Natural killer cell (primary cell): ENCODE measurements around the gene RAB44. TPM values are rescaled to one million over a fixed set of nuclear protein-coding genes. Genes with fewer than 3 reads are reported as not detected.

Source experiments
- ATAC-seq, 3 donors: fragments of 150-1000 bp in 2 of 3; fragments of 200-7000 bp in 1 of 3; cut with Tn5 transposase; 1 replicate in 1 of 3; 2 replicates in 2 of 3; pipeline ENCODE4 v1.10.0; 2021; ENCODE audit warnings: mild to moderate bottlenecking in 2 of 3, moderate library complexity in 2 of 3
- DNase-seq, 2 donors: peaks; one replicate each; pipeline versions ENCODE4 v3.0.0 to v3.0.0-alpha.2; 2013 to 2021; ENCODE audit warnings: mixed read lengths in 1 of 2
- H3K27ac ChIP-seq: one replicate; pipeline ENCODE4 v1.5.1; 2013; ENCODE audit warnings: mild to moderate bottlenecking, low read length
- H3K27me3 ChIP-seq: one replicate; pipeline ENCODE4 v1.6.1; 2013; ENCODE audit warnings: low read length; ENCODE audit not compliant: control insufficient read depth, insufficient read depth
- H3K36me3 ChIP-seq: one replicate; pipeline ENCODE4 v1.6.1; 2013; ENCODE audit warnings: low read length; ENCODE audit not compliant: control insufficient read depth, insufficient read depth
- H3K4me1 ChIP-seq: one replicate; pipeline ENCODE4 v1.6.1; 2013; ENCODE audit warnings: low read length; ENCODE audit not compliant: control insufficient read depth, insufficient read depth
- H3K4me3 ChIP-seq: one replicate; pipeline ENCODE4 v1.5.1; 2013; ENCODE audit warnings: low read length
- H3K9me3 ChIP-seq: one replicate; pipeline ENCODE4 v1.6.1; 2013; ENCODE audit warnings: low read length; ENCODE audit not compliant: control insufficient read depth, insufficient read depth
- H3K27ac Mint-ChIP-seq, 2 donors: one replicate each; pipeline ENCODE4 v1.8.0; 2022; ENCODE audit warnings: mild to moderate bottlenecking in 2 of 2, mixed read lengths in 2 of 2, moderate library complexity in 1 of 2
- H3K27me3 Mint-ChIP-seq, 2 donors: one replicate each; pipeline ENCODE4 v1.8.0; 2022; ENCODE audit warnings: low read depth in 2 of 2, mixed read lengths in 2 of 2
- H3K36me3 Mint-ChIP-seq: one replicate; pipeline ENCODE4 v1.8.0; 2022; ENCODE audit warnings: mixed read lengths
- H3K4me1 Mint-ChIP-seq, 2 donors: one replicate each; pipeline ENCODE4 v1.8.0; 2022; ENCODE audit warnings: mixed read lengths in 2 of 2
- H3K4me3 Mint-ChIP-seq: one replicate; pipeline ENCODE4 v1.8.0; 2022; ENCODE audit warnings: mild to moderate bottlenecking, moderate library complexity, mixed read lengths
- H3K9me3 Mint-ChIP-seq, 2 donors: one replicate each; pipeline ENCODE4 v1.8.0; 2022; ENCODE audit warnings: mixed read lengths in 2 of 2
- CTCF ChIP-seq: fragments of 200-600 bp; IDR thresholded peaks from one replicate; pipeline ENCODE4 v1.8.0; 2022; ENCODE audit warnings: antibody characterized with exemption
- WGBS: methylation state at CpG from one replicate; pipeline ENCODE4 v1.1.7; 2013; ENCODE audit warnings: missing lambda C conversion rate; ENCODE audit not compliant: insufficient coverage; 5-methylcytosine and 5-hydroxymethylcytosine counted together
- intact Hi-C: fragments of 100-400 bp; cut with micrococcal nuclease; formaldehyde crosslinking; loops from one replicate; pipeline ENCODE4 v1.14.2; 2022
- total RNA-seq, 4 donors: library from RNA; stranded (reverse); fragments of 120-200 nt in 1 of 4; gene quantifications; one replicate each; pipeline versions ENCODE4 v1.2.3 to v1.2.4, GENCODE V29; 2013 to 2022

Gene RAB44
- total RNA-seq, result 10 to 100 TPM in 1 of 3 donors, under 1 TPM in 2; 0.09 to 12.9 (median 0.70) TPM
- 0.61 TPM for total RNA-seq (2013)

- ATAC-seq (peak in 2 of 3 donors; percentile 58 to 74), DNase-seq (no peak)
- Histone ChIP-seq H3K9me3 (no peaks in the 10 kb centered on the region), H3K4me3 (no peak within 1 kb of the TSS), H3K4me1 (peaks cover 22% of the 10 kb centered on the region), H3K27me3 (no peaks in the 10 kb centered on the region), H3K36me3 (no peaks in the 10 kb centered on the region), H3K27ac (no peak within 1 kb of the TSS)
- TF ChIP-seq CTCF, result no peak
- no peak within 1 kb of the TSS for H3K4me3 Mint-ChIP-seq
- H3K27ac Mint-ChIP-seq, result no peak within 1 kb of the TSS
- H3K36me3 Mint-ChIP-seq, result no peaks in the 10 kb centered on the region
- peaks cover 5 to 11% of the 10 kb centered on the region in 2 donors for H3K4me1 Mint-ChIP-seq
- intact Hi-C loops, result no loop called here
- 63% methylated on average over 7 of the region's 7 CpGs for WGBS
- H3K9me3 Mint-ChIP-seq, result no peaks in the 10 kb centered on the region
- H3K27me3 Mint-ChIP-seq, result no peaks in the 10 kb centered on the region
These were observed at the start of gene RAB44 for GRCh38 chr6:36697481-36697903. Gene RAB44 (plus strand): TSS chr6:36697826. CDS start chr6:36704236, 6,410 bp downstream.

GRCh38 chr6:36649086-36649485, 48.5 kb upstream of the RAB44 start:
- ATAC-seq (no peak), DNase-seq (no peak)
- Histone ChIP-seq H3K4me3 (no peak overlapping the region), H3K9me3 (no peaks in the 10 kb centered on the region), H3K27me3 (no peaks in the 10 kb centered on the region), H3K4me1 (peaks cover 11% of the 10 kb centered on the region), H3K27ac (no peak overlapping the region), H3K36me3 (no peaks in the 10 kb centered on the region)
- H3K4me1 Mint-ChIP-seq, result no peaks in the 10 kb centered on the region
- intact Hi-C loops, result no loop called here
- no peaks in the 10 kb centered on the region for H3K9me3 Mint-ChIP-seq
- H3K27ac Mint-ChIP-seq, result no peak overlapping the region
- no peak overlapping the region for H3K4me3 Mint-ChIP-seq
- no peaks in the 10 kb centered on the region for H3K36me3 Mint-ChIP-seq
- peaks cover 9 to 22% of the 10 kb centered on the region in 2 donors for H3K27me3 Mint-ChIP-seq
- no peak for TF ChIP-seq CTCF
- 96% methylated on average over 3 of the region's 3 CpGs for WGBS

GRCh38 chr6:36649701-36650484, 47.7 kb upstream of the RAB44 start:
- no peak overlapping the region for H3K27ac Mint-ChIP-seq

More at GRCh38 chr6:36649701-36650484, 47.7 kb upstream of the RAB44 start:
- Histone ChIP-seq H3K4me1 (peaks cover 11% of the 10 kb centered on the region), H3K4me3 (no peak overlapping the region), H3K27ac (no peak overlapping the region), H3K9me3 (no peaks in the 10 kb centered on the region), H3K36me3 (no peaks in the 10 kb centered on the region), H3K27me3 (no peaks in the 10 kb centered on the region)
- Mint-ChIP-seq H3K4me3 (no peak overlapping the region), H3K27me3 (peaks cover 9 to 22% of the 10 kb centered on the region in 2 donors), H3K9me3 (no peaks in the 10 kb centered on the region), H3K4me1 (no peaks in the 10 kb centered on the region), H3K36me3 (no peaks in the 10 kb centered on the region)
- DNase-seq, result no peak
- 80% methylated on average over 10 of the region's 13 CpGs for WGBS
- no peak for TF ChIP-seq CTCF
- intact Hi-C loops, result no loop called here
- ATAC-seq, result no peak
